H9 (cell line): ENCODE results near the gene HES3. TPM values are rescaled to one million over a fixed set of nuclear protein-coding genes. Genes with fewer than 3 reads are reported as not detected.

Source experiments
- DNase-seq: peaks from one replicate; pipeline ENCODE4 v3.0.0-alpha.2; 2017
- H2AFZ ChIP-seq: one replicate; pipeline ENCODE4 v1.6.1; 2013; ENCODE audit warnings: mild to moderate bottlenecking, low read length, control low read depth, moderate library complexity
- H2AK5ac ChIP-seq: 2 replicates; pipeline ENCODE4 v1.6.1; 2013; ENCODE audit warnings: low read length, control low read depth, mixed read lengths; ENCODE audit not compliant: insufficient read length
- H2BK120ac ChIP-seq: one replicate; pipeline ENCODE4 v1.6.1; 2013; ENCODE audit warnings: low read depth, mild to moderate bottlenecking, low read length, control low read depth, inconsistent platforms; ENCODE audit not compliant: poor library complexity, severe bottlenecking
- H2BK12ac ChIP-seq: 2 replicates; pipeline ENCODE4 v1.6.1; 2013; ENCODE audit warnings: low read length, control low read depth, mixed read lengths, low read depth; ENCODE audit not compliant: insufficient read length
- H2BK15ac ChIP-seq: 2 replicates; pipeline ENCODE4 v1.6.1; 2013; ENCODE audit warnings: low read depth, low read length, control low read depth
- H2BK20ac ChIP-seq: one replicate; pipeline ENCODE4 v1.6.1; 2013; ENCODE audit warnings: low read depth, mild to moderate bottlenecking, low read length, control low read depth, inconsistent platforms; ENCODE audit not compliant: poor library complexity, severe bottlenecking
- H2BK5ac ChIP-seq: 2 replicates; pipeline ENCODE4 v1.6.1; 2013; ENCODE audit warnings: low read length, control low read depth, mixed read lengths; ENCODE audit not compliant: insufficient read length
- H3K14ac ChIP-seq: 2 replicates; pipeline ENCODE4 v1.6.1; 2013; ENCODE audit warnings: low read length, control low read depth; ENCODE audit not compliant: insufficient read depth
- H3K18ac ChIP-seq: 2 replicates; pipeline ENCODE4 v1.6.1; 2013; ENCODE audit warnings: low read depth, mild to moderate bottlenecking, mixed read lengths, low read length, control low read depth; ENCODE audit not compliant: insufficient read length
- H3K23ac ChIP-seq: 2 replicates; pipeline ENCODE4 v1.6.1; 2013; ENCODE audit warnings: low read length, control low read depth, mixed read lengths, low read depth; ENCODE audit not compliant: insufficient read length
- H3K23me2 ChIP-seq: 2 replicates; pipeline ENCODE4 v1.6.1; 2013; ENCODE audit warnings: low read depth, mild to moderate bottlenecking, mixed read lengths, low read length, control low read depth; ENCODE audit not compliant: insufficient read length, poor library complexity, severe bottlenecking
- H3K27ac ChIP-seq: 2 replicates; pipeline ENCODE4 v1.5.1; 2013; ENCODE audit warnings: low read length, control low read depth, mixed read lengths, low read depth; ENCODE audit not compliant: insufficient read length
- H3K27me3 ChIP-seq: 2 replicates; pipeline ENCODE4 v1.6.1; 2013; ENCODE audit warnings: low read length, control low read depth, inconsistent platforms; ENCODE audit not compliant: insufficient read depth
- H3K4ac ChIP-seq: 2 replicates; pipeline ENCODE4 v1.6.1; 2013; ENCODE audit warnings: low read depth, mild to moderate bottlenecking, control low read depth, inconsistent platforms, low read length, moderate library complexity
- H3K4me1 ChIP-seq: 2 replicates; pipeline ENCODE4 v1.6.1; 2013; ENCODE audit warnings: low read length, control low read depth, inconsistent platforms; ENCODE audit not compliant: insufficient read depth
- H3K4me2 ChIP-seq: 2 replicates; pipeline ENCODE4 v1.6.1; 2013; ENCODE audit warnings: low read length, control low read depth, mixed read lengths; ENCODE audit not compliant: insufficient read length, insufficient read depth
- H3K56ac ChIP-seq: 2 replicates; pipeline ENCODE4 v1.6.1; 2013; ENCODE audit warnings: low read depth, mild to moderate bottlenecking, mixed read lengths, low read length, control low read depth; ENCODE audit not compliant: insufficient read length
- H3K79me1 ChIP-seq: 2 replicates; pipeline ENCODE4 v1.6.1; 2013; ENCODE audit warnings: low read depth, mild to moderate bottlenecking, moderate library complexity, low read length, control low read depth, inconsistent platforms; ENCODE audit not compliant: insufficient read depth, poor library complexity, severe bottlenecking
- H3K79me2 ChIP-seq: 2 replicates; pipeline ENCODE4 v1.6.1; 2013; ENCODE audit warnings: low read length, control low read depth, inconsistent platforms; ENCODE audit not compliant: insufficient read depth
- H3K9ac ChIP-seq: 2 replicates; pipeline ENCODE4 v1.6.1; 2013; ENCODE audit warnings: low read length, control low read depth, mixed read lengths; ENCODE audit not compliant: insufficient read length; ENCODE audit errors: extremely low read depth
- H3K9me3 ChIP-seq: one replicate; pipeline ENCODE4 v1.6.1; 2013; ENCODE audit warnings: low read depth, low read length, inconsistent platforms; ENCODE audit not compliant: control insufficient read depth
- H3T11ph ChIP-seq: one replicate; pipeline ENCODE4 v1.6.1; 2013; ENCODE audit warnings: mild to moderate bottlenecking, low read length, control low read depth, inconsistent platforms
- H4K20me1 ChIP-seq: one replicate; pipeline ENCODE4 v1.6.1; 2013; ENCODE audit not compliant: control insufficient read depth, insufficient read length, insufficient read depth
- H4K5ac ChIP-seq: 2 replicates; pipeline ENCODE4 v1.6.1; 2013; ENCODE audit warnings: low read depth, mild to moderate bottlenecking, mixed read lengths, low read length, control low read depth; ENCODE audit not compliant: insufficient read length
- H4K8ac ChIP-seq: replicated peaks from 2 replicates; pipeline ENCODE4 v1.6.1; 2013; ENCODE audit warnings: low read length, control low read depth, mixed read lengths, low read depth; ENCODE audit not compliant: insufficient read length
- H4K91ac ChIP-seq: 2 replicates; pipeline ENCODE4 v1.6.1; 2013; ENCODE audit warnings: low read depth, mild to moderate bottlenecking, moderate library complexity, mixed read lengths, low read length, control low read depth; ENCODE audit not compliant: insufficient read length
- H3K27ac Mint-ChIP-seq, 3 experiments: 2 replicates in 2 of 3; 3 replicates in 1 of 3; pipeline ENCODE4 v1.8.0; 2020 to 2021; ENCODE audit warnings: mixed read lengths in 3 of 3, mild to moderate bottlenecking in 1 of 3, moderate library complexity in 1 of 3
- H3K27me3 Mint-ChIP-seq: 2 replicates; pipeline ENCODE4 v1.8.0; 2021; ENCODE audit warnings: low read depth, mild to moderate bottlenecking, moderate library complexity, mixed read lengths
- H3K36me3 Mint-ChIP-seq, 3 experiments: 2 replicates in 2 of 3; 3 replicates in 1 of 3; pipeline ENCODE4 v1.8.0; 2020 to 2021; ENCODE audit warnings: low read depth in 3 of 3, mixed read lengths in 3 of 3; ENCODE audit not compliant: insufficient read depth in 1 of 3
- H3K4me1 Mint-ChIP-seq, 2 experiments: 2 replicates each; pipeline ENCODE4 v1.8.0; 2020; ENCODE audit warnings: mixed read lengths in 2 of 2
- H3K4me3 Mint-ChIP-seq, 2 experiments: 2 replicates in 1 of 2; 3 replicates in 1 of 2; pipeline ENCODE4 v1.8.0; 2020 to 2021; ENCODE audit warnings: mild to moderate bottlenecking in 2 of 2, mixed read lengths in 2 of 2, moderate library complexity in 1 of 2
- H3K9me3 Mint-ChIP-seq, 2 experiments: 2 replicates in 1 of 2; 3 replicates in 1 of 2; pipeline ENCODE4 v1.8.0; 2020; ENCODE audit warnings: mild to moderate bottlenecking in 2 of 2, mixed read lengths in 2 of 2, moderate library complexity in 1 of 2
- CTCF ChIP-seq: fragments of 200-600 bp; sonication (generic); conservative IDR thresholded peaks from 3 replicates; pipeline ENCODE4 v1.8.0; 2021; ENCODE audit warnings: antibody characterized with exemption, mild to moderate bottlenecking
- WGBS: extraction: QIAGEN DNeasy Blood & Tissue Kit; methylation state at CpG from one replicate; pipeline ENCODE4 v1.1.7; 2013; ENCODE audit warnings: missing lambda C conversion rate, low lambda C conversion rate, mixed read lengths; ENCODE audit not compliant: insufficient read length; ENCODE audit errors: extremely low coverage; 5-methylcytosine and 5-hydroxymethylcytosine counted together
- total RNA-seq: library from RNA; stranded (reverse); gene quantifications from 2 replicates; pipeline ENCODE4 v1.2.1, GENCODE V29; 2021

Gene HES3
- total RNA-seq, 1 experiment from 2014 or later: 89.9 TPM

DNA sequence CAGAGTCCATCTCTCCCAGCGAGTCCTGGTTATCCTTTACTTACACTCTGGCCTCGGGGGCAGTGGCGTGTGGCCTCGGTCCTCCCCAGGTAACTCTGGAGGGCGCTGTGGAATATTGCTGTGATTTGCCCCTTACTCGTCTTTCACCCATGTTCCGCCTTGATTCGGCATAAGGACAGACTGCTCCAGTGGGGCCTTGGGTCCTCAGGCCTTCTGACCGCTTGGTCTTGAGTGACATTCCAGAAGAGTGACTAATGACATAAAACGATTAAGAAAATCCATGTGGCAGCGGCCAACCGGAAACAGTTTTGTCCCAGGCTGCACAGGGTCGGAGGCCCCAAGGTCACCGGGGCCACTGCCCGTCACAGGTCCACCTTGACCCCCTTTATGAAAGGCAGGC lies 19.3 kb upstream of the HES3 start:
- no peak for TF ChIP-seq CTCF
- Histone ChIP-seq H3K27ac (no peak overlapping the region), H3K14ac (no peak overlapping the region), H3K79me1 (peaks cover 3% of the 10 kb centered on the region), H4K8ac (no peak overlapping the region), H3K4me1 (no peaks in the 10 kb centered on the region), H3K4me2 (no peak overlapping the region), H3K23ac (no peak overlapping the region), H3K27me3 (no peaks in the 10 kb centered on the region), H2BK120ac (no peak overlapping the region), H4K5ac (no peak overlapping the region), H2BK12ac (no peak overlapping the region), H3K9me3 (no peaks in the 10 kb centered on the region), H3K79me2 (no peaks in the 10 kb centered on the region), H3T11ph (no peak overlapping the region), H2AK5ac (no peak overlapping the region), H3K4ac (no peak overlapping the region), H3K9ac (no peak overlapping the region), H3K18ac (no peak overlapping the region), H4K20me1 (no peaks in the 10 kb centered on the region), H2BK15ac (no peak overlapping the region), H4K91ac (no peak overlapping the region), H3K56ac (no peak overlapping the region), H3K23me2 (no peaks in the 10 kb centered on the region), H2AFZ (no peak overlapping the region), H2BK5ac (no peak overlapping the region), H2BK20ac (no peak overlapping the region)
- H3K4me3 Mint-ChIP-seq: no peak overlapping the region
- no peaks in the 10 kb centered on the region for H3K9me3 Mint-ChIP-seq
- peaks cover 38 to 83% (median 52%) of the 10 kb centered on the region in 3 experiments; a peak in 6 of 7 replicates for H3K36me3 Mint-ChIP-seq
- H3K27ac Mint-ChIP-seq: no peak overlapping the region
- H3K27me3 Mint-ChIP-seq: no peaks in the 10 kb centered on the region
- DNase-seq: no peak
- H3K4me1 Mint-ChIP-seq: peaks cover 0 to 6% of the 10 kb centered on the region in 2 experiments; a peak in 2 of 4 replicates
- WGBS: no CpG with 5 or more reads among the region's 15 CpGs
